KMS-11 (cell line): ENCODE data around the gene CTRB2.

Experiments
- H2AFZ ChIP-seq: fragments of 200-600 bp; sonication (generic); 2 replicates; pipeline ENCODE4 v1.6.1; 2016; ENCODE audit warnings: antibody characterized with exemption, mixed run types, low read depth
- H3K27ac ChIP-seq: fragments of 200-600 bp; sonication (generic); 2 replicates; pipeline ENCODE4 v1.6.1; 2016; ENCODE audit warnings: mild to moderate bottlenecking, mixed run types
- H3K27me3 ChIP-seq: fragments of 200-600 bp; sonication (generic); 2 replicates; pipeline ENCODE4 v1.6.1; 2017; ENCODE audit warnings: mild to moderate bottlenecking, low read depth, mixed run types, moderate library complexity; ENCODE audit not compliant: insufficient read depth
- H3K36me3 ChIP-seq: fragments of 200-600 bp; sonication (generic); 2 replicates; pipeline ENCODE4 v1.6.1; 2017; ENCODE audit warnings: mild to moderate bottlenecking, mixed run types; ENCODE audit not compliant: insufficient read depth
- H3K4me1 ChIP-seq: fragments of 200-600 bp; sonication (generic); 2 replicates; pipeline ENCODE4 v1.6.1; 2016; ENCODE audit warnings: mild to moderate bottlenecking, low read depth, mixed run types; ENCODE audit not compliant: poor library complexity, severe bottlenecking
- H3K4me2 ChIP-seq: fragments of 200-600 bp; sonication (generic); 2 replicates; pipeline ENCODE4 v1.7.0; 2016; ENCODE audit warnings: mild to moderate bottlenecking, mixed run types
- H3K4me3 ChIP-seq: fragments of 200-600 bp; sonication (generic); IDR thresholded peaks from 2 replicates; pipeline ENCODE4 v1.6.1; 2017; ENCODE audit warnings: low read depth, low read length, mixed read lengths; ENCODE audit not compliant: insufficient read depth
- H3K79me2 ChIP-seq: fragments of 200-600 bp; sonication (generic); 2 replicates; pipeline ENCODE4 v1.6.1; 2016; ENCODE audit warnings: low read depth, mixed run types; ENCODE audit not compliant: insufficient read depth
- H3K9ac ChIP-seq: fragments of 200-600 bp; sonication (generic); 2 replicates; pipeline ENCODE4 v1.6.1; 2016; ENCODE audit warnings: mild to moderate bottlenecking, mixed run types
- H4K20me1 ChIP-seq: fragments of 200-600 bp; sonication (generic); 2 replicates; pipeline ENCODE4 v1.6.1; 2016; ENCODE audit warnings: mild to moderate bottlenecking, mixed run types; ENCODE audit not compliant: insufficient read depth
- TF ChIP-seq, protein P1 (sequence below): fragments of 200-600 bp; sonication (generic); conservative IDR thresholded peaks from 2 replicates; pipeline ENCODE4 v1.6.1; 2017; ENCODE audit warnings: low read depth, mild to moderate bottlenecking, antibody characterized with exemption, low read length, moderate library complexity, mixed read lengths

The CTRB2 gene

DNA sequence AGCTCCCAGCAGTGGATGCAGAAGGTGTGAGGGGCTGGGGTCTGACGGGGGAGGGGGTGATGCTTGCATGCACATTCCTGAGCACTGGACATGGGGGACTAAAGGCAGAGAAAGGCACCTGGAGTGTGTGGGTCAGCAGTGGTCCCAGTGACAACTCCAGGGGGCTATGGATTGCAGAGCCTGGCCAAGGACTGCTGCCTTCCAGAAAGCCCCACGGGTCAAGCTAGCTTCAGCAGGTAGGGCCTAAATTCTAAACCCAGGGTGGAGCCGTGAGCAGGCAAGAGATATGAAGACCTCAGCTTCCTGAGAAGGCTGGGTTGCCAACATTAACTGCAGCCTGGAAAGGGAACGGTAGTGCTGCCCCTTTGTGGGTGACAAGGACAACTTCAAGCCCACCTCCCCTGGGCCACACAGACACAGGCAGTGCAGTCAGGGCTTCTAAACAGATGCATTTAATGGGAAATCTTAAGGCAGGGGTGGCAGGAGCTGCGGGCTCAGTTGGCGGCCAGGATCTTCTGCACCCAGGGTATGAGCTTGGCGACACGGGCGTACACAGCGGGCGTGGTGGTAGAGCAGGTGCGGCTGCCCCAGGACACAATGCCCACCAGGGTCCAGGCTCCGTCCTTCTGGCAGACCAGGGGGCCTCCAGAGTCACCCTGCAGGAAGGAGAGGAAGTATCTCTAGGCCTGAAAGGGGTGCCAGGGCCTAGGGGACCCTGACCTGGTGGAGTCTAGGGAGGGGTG lies 3.1 kb downstream of the CTRB2 start:
- H3K9ac ChIP-seq: no peak overlapping the region
- no peak overlapping the region for H3K27ac ChIP-seq
- H4K20me1 ChIP-seq: no peaks in the 10 kb centered on the region
- no peak overlapping the region for H3K4me2 ChIP-seq
- no peaks in the 10 kb centered on the region for H3K36me3 ChIP-seq
- TF ChIP-seq, protein P1, sequence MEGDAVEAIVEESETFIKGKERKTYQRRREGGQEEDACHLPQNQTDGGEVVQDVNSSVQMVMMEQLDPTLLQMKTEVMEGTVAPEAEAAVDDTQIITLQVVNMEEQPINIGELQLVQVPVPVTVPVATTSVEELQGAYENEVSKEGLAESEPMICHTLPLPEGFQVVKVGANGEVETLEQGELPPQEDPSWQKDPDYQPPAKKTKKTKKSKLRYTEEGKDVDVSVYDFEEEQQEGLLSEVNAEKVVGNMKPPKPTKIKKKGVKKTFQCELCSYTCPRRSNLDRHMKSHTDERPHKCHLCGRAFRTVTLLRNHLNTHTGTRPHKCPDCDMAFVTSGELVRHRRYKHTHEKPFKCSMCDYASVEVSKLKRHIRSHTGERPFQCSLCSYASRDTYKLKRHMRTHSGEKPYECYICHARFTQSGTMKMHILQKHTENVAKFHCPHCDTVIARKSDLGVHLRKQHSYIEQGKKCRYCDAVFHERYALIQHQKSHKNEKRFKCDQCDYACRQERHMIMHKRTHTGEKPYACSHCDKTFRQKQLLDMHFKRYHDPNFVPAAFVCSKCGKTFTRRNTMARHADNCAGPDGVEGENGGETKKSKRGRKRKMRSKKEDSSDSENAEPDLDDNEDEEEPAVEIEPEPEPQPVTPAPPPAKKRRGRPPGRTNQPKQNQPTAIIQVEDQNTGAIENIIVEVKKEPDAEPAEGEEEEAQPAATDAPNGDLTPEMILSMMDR: no peak
- no peak overlapping the region for H3K4me3 ChIP-seq
- no peak overlapping the region for H2AFZ ChIP-seq
- H3K79me2 ChIP-seq: no peaks in the 10 kb centered on the region
- no peaks in the 10 kb centered on the region for H3K27me3 ChIP-seq
- peaks cover 7% of the 10 kb centered on the region for H3K4me1 ChIP-seq

DNA sequence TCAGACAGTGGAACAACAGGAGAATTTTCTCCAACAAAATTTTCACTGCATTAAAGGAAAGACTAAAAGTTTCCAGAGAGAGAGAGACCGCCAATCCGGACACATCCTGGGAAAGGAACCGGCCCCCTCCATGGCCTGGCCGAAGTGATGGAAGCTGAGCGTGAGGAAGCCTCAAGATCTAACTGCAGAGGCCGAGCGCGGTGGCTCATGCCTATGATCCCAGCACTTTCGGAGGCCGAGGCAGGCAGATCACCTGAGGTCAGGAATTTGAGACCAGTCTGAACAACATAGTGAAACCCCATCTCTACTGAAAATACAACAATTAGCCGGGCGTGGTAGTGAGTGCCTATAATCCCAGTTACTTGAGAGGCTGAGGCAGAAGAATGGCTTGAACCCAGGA lies 3.9 kb downstream of the CTRB2 start:
- H3K4me1 ChIP-seq: peaks cover 7% of the 10 kb centered on the region
- H3K4me3 ChIP-seq: no peak overlapping the region
- no peaks in the 10 kb centered on the region for H4K20me1 ChIP-seq
- no peaks in the 10 kb centered on the region for H3K79me2 ChIP-seq
- no peak overlapping the region for H3K27ac ChIP-seq
- H3K27me3 ChIP-seq: no peaks in the 10 kb centered on the region
- TF ChIP-seq, protein P1: no peak
- no peak overlapping the region for H2AFZ ChIP-seq
- H3K4me2 ChIP-seq: no peak overlapping the region
- no peak overlapping the region for H3K9ac ChIP-seq
- H3K36me3 ChIP-seq: no peaks in the 10 kb centered on the region

DNA sequence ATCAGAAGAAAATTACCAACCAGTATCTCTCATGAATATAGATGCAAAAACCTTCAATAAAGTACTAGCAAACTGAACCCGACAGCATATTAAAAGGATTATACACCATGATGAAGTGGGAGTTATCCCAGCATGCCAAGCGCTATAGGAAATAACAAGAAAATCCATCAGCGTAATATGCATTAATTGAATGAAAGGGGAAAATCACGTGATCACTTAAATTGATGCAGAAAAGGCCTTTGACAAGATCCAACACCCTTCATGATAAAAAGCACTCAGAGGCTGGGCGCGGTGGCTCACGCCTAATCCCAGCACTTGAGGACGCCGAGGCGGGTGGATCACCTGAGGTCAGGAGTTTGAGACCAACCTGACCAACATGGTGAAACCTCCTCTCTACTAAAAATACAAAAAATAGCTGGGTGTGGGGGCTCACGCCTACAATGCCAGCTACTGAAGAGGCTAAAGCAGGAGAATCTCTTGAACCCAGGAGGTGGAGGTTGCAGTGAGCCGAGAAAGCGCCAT lies 4.8 kb downstream of the CTRB2 start:
- Histone ChIP-seq H3K27ac (no peak overlapping the region), H3K4me3 (no peak overlapping the region), H2AFZ (no peak overlapping the region), H3K79me2 (no peaks in the 10 kb centered on the region), H3K36me3 (no peaks in the 10 kb centered on the region), H4K20me1 (no peaks in the 10 kb centered on the region), H3K4me1 (peaks cover 7% of the 10 kb centered on the region), H3K9ac (no peak overlapping the region), H3K27me3 (no peaks in the 10 kb centered on the region), H3K4me2 (no peak overlapping the region)
- TF ChIP-seq, protein P1: no peak

DNA sequence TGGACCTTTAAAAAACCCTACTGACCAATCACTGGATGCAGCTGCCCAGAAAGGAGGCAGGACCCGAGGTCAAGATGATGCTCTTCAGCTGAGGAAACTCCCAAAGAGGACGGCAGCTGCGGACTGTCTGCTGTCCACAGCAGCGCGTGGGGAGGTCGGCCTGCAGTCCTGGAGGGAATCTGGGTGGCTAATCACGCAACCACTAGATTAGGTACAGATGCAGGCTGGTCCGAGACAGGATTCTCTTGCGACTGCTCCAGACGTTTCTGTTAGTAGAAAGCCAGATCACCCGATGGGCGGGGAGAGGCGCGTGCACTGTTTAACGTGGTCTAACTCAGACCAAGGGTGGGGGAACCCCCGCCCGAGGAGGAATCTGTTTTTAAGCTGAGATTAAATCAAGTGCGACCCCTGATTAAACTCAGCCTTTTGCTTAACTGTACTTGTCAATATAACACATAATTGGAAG lies 8.8 kb downstream of the CTRB2 start:
- no peak overlapping the region for H3K4me3 ChIP-seq

More for the DNA sequence above, 8.8 kb downstream of the CTRB2 start:
- H3K27me3 ChIP-seq: no peaks in the 10 kb centered on the region
- H3K79me2 ChIP-seq: no peaks in the 10 kb centered on the region
- no peaks in the 10 kb centered on the region for H4K20me1 ChIP-seq
- H3K4me2 ChIP-seq: no peak overlapping the region
- H3K36me3 ChIP-seq: no peaks in the 10 kb centered on the region
- no peak overlapping the region for H2AFZ ChIP-seq
- TF ChIP-seq, protein P1: no peak
- no peak overlapping the region for H3K27ac ChIP-seq
- H3K4me1 ChIP-seq: peaks cover 7% of the 10 kb centered on the region
- H3K9ac ChIP-seq: no peak overlapping the region
